ENCODE results near the gene C10orf90. TPM values are rescaled to one million over a fixed set of nuclear protein-coding genes. Genes with fewer than 3 reads are reported as not detected.

The C10orf90 gene
- total RNA-seq, 1 experiment from 2014 or later, result not detected

DNA sequence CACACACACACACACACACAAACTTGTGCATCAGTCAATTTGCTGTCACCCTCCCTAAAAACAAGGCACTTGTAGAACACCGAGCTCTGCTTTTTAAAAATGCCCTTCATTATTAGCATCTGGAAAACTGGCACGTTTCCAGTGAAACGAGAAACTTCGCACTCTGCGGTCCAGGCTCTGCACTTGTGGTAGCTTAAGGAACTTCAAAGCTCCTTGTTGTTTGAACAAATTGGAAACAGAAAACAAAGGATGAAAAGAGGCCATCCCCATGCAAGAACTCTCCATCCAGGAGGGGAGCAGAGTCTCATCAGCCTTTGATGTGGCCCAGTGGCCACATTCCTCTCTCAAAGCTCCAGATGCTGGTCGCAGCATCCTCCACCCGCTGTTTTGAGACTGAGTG, 105.1 kb downstream of the C10orf90 start:
- no peaks in the 10 kb centered on the region for H3K36me3 Mint-ChIP-seq (ENCODE audit: insufficient read depth, unreplicated experiment)
- ChIA-PET CTCF (interaction anchor here (0.6 to 0.7 kb wide), 3 partner anchors 44 to 536 kb away, joined by 3 to 5 read pairs (median 4); no protein-coding TSS in a partner anchor), POLR2A (no interaction called here)
- BruUV-seq (replicated peaks), result no TSS peak
- no peaks in the 10 kb centered on the region for H3K9me3 Mint-ChIP-seq (ENCODE audit: unreplicated experiment)
- TF ChIP-seq, protein P1, sequence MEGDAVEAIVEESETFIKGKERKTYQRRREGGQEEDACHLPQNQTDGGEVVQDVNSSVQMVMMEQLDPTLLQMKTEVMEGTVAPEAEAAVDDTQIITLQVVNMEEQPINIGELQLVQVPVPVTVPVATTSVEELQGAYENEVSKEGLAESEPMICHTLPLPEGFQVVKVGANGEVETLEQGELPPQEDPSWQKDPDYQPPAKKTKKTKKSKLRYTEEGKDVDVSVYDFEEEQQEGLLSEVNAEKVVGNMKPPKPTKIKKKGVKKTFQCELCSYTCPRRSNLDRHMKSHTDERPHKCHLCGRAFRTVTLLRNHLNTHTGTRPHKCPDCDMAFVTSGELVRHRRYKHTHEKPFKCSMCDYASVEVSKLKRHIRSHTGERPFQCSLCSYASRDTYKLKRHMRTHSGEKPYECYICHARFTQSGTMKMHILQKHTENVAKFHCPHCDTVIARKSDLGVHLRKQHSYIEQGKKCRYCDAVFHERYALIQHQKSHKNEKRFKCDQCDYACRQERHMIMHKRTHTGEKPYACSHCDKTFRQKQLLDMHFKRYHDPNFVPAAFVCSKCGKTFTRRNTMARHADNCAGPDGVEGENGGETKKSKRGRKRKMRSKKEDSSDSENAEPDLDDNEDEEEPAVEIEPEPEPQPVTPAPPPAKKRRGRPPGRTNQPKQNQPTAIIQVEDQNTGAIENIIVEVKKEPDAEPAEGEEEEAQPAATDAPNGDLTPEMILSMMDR (IDR thresholded peaks at IDR 0.05; ENCODE audit: unreplicated experiment), result no peak
- intact Hi-C loops (cut with micrococcal nuclease), result no loop called here
- DNase-seq (ENCODE audit: unreplicated experiment), result no peak
- no peaks in the 10 kb centered on the region for H3K27me3 Mint-ChIP-seq (ENCODE audit: insufficient read depth, unreplicated experiment)
- no peak overlapping the region for H3K27ac Mint-ChIP-seq (ENCODE audit: low read depth, unreplicated experiment)
- H3K4me3 Mint-ChIP-seq (ENCODE audit: unreplicated experiment), result no peak overlapping the region
- H3K4me1 Mint-ChIP-seq (ENCODE audit: insufficient read depth, unreplicated experiment), result peaks cover 14% of the 10 kb centered on the region

DNA sequence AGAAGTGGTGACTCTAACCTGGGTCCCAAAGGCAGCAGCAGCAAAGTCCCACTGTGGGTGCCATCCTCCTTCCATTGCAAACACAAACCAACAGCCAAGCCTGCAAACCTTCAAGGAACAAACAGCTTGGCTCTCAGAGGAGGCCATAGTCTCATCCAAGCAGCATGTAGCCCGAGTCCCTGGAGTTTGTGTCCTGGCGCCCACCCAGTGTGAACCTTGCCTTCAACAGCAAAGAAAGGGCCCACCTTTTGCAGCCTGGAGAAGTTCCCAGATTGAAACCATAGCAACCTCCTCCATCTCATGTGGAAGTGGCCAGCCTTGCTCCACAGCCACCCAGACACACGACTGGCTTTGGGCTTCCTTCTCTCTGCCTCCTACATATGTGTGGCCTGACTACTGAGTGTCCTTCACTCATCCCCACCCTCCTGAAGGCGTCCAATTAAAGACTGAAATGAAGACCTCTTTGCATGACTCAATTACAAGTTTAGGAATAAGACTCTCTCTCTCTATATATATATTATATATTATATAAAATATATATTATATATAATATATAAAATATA, 106.1 kb downstream of the C10orf90 start:
- no peak overlapping the region for H3K27ac Mint-ChIP-seq (ENCODE audit: low read depth, unreplicated experiment)
- H3K9me3 Mint-ChIP-seq (ENCODE audit: unreplicated experiment), result no peaks in the 10 kb centered on the region
- H3K36me3 Mint-ChIP-seq (ENCODE audit: insufficient read depth, unreplicated experiment), result no peaks in the 10 kb centered on the region
- H3K4me1 Mint-ChIP-seq (ENCODE audit: insufficient read depth, unreplicated experiment), result peaks cover 3% of the 10 kb centered on the region
- ChIA-PET CTCF (no interaction called here), POLR2A (no interaction called here)
- H3K4me3 Mint-ChIP-seq (ENCODE audit: unreplicated experiment), result no peak overlapping the region
- BruUV-seq (replicated peaks), result no TSS peak
- H3K27me3 Mint-ChIP-seq (ENCODE audit: insufficient read depth, unreplicated experiment), result no peaks in the 10 kb centered on the region
- DNase-seq (ENCODE audit: unreplicated experiment), result no peak
- TF ChIP-seq, protein P1 (IDR thresholded peaks at IDR 0.05; ENCODE audit: unreplicated experiment), result no peak
- intact Hi-C loops (cut with micrococcal nuclease), result no loop called here

DNA sequence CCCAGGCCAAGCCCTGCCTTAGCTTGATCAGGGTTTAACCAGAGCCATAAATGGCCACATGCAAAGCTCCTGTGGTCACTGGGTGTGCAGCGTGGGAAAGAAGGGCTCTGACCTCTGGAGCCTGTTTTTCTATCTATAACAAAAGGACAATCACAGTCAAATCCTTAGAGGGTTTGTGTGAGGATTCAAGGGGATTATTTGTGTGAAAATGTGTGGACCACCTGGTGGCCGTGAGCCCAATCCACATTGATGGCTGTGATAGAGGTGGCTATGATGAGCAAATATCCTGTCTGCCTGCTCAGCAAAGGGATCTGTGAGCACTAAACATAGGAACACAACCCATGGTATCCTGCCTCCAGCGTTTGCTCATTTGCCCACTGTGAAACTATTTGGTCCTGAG, 107.1 kb downstream of the C10orf90 start:
- Mint-ChIP-seq H3K36me3 (ENCODE audit: insufficient read depth, unreplicated experiment) (no peaks in the 10 kb centered on the region), H3K4me3 (ENCODE audit: unreplicated experiment) (no peak overlapping the region), H3K9me3 (ENCODE audit: unreplicated experiment) (no peaks in the 10 kb centered on the region), H3K27ac (ENCODE audit: low read depth, unreplicated experiment) (no peak overlapping the region), H3K27me3 (ENCODE audit: insufficient read depth, unreplicated experiment) (no peaks in the 10 kb centered on the region), H3K4me1 (ENCODE audit: insufficient read depth, unreplicated experiment) (no peaks in the 10 kb centered on the region)
- intact Hi-C loops (cut with micrococcal nuclease), result no loop called here
- no peak for DNase-seq (ENCODE audit: unreplicated experiment)
- ChIA-PET POLR2A (no interaction called here), CTCF (interaction anchor here (0.6 kb wide), 1 partner anchor 270 kb away, joined by 3 read pairs; no protein-coding TSS in a partner anchor)
- no TSS peak for BruUV-seq (replicated peaks)
- TF ChIP-seq, protein P1 (IDR thresholded peaks at IDR 0.05; ENCODE audit: unreplicated experiment), result no peak

DNA sequence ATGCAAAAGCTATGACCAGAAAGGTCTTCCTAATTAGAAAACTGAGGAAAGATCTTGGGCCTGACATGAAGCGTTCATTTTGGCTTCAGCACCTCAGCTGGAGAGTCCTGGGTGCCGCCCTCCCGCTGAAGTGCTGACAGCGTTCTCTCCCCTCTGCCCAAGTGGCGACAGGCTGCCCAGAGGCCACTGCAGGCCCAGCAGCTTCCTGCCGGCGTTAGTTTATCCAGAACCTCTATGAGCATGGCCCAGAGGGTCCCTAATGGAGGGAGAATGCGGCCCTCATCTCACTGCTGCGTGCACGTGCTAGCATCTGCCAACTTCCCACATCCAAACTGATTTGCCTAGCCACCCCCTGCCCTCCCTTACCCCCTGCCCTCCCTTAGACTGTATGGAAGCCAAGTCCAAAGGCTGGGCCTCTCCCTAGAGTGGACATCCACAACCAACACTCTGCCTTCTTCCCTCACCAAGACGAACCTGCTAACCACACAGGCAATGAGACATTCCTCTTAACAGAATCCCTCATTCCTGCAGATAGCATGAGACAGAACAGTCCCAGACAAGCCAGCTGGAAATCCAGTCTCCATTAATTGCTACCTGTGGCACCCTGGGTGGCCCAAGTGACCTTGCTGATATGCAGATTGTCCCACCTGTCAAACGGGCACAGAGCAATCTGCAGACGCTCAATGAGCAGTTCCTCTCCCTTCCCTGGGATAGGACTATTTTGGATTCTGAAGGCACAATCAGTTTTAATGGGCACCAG, 108.4 kb downstream of the C10orf90 start:
- DNase-seq (ENCODE audit: unreplicated experiment), result no peak
- no TSS peak for BruUV-seq (replicated peaks)
- no peak overlapping the region for H3K4me3 Mint-ChIP-seq (ENCODE audit: unreplicated experiment)
- H3K27me3 Mint-ChIP-seq (ENCODE audit: insufficient read depth, unreplicated experiment), result no peaks in the 10 kb centered on the region
- H3K36me3 Mint-ChIP-seq (ENCODE audit: insufficient read depth, unreplicated experiment), result no peaks in the 10 kb centered on the region
- no peaks in the 10 kb centered on the region for H3K4me1 Mint-ChIP-seq (ENCODE audit: insufficient read depth, unreplicated experiment)
- CTCF ChIA-PET, result no interaction called here
- intact Hi-C loops (cut with micrococcal nuclease), result no loop called here
- TF ChIP-seq, protein P1 (IDR thresholded peaks at IDR 0.05; ENCODE audit: unreplicated experiment), result no peak
- H3K27ac Mint-ChIP-seq (ENCODE audit: low read depth, unreplicated experiment), result no peak overlapping the region
- POLR2A ChIA-PET, result no interaction called here
- H3K9me3 Mint-ChIP-seq (ENCODE audit: unreplicated experiment), result no peaks in the 10 kb centered on the region
